GM21360 (cell line): ENCODE measurements around the gene MT1B.

Source experiments
- ATAC-seq: cut with Tn5 transposase; IDR thresholded peaks from one replicate; pipeline ENCODE4 v1.9.1; 2021; ENCODE audit warnings: mild to moderate bottlenecking, moderate library complexity; ENCODE audit not compliant: unreplicated experiment

The MT1B gene

DNA sequence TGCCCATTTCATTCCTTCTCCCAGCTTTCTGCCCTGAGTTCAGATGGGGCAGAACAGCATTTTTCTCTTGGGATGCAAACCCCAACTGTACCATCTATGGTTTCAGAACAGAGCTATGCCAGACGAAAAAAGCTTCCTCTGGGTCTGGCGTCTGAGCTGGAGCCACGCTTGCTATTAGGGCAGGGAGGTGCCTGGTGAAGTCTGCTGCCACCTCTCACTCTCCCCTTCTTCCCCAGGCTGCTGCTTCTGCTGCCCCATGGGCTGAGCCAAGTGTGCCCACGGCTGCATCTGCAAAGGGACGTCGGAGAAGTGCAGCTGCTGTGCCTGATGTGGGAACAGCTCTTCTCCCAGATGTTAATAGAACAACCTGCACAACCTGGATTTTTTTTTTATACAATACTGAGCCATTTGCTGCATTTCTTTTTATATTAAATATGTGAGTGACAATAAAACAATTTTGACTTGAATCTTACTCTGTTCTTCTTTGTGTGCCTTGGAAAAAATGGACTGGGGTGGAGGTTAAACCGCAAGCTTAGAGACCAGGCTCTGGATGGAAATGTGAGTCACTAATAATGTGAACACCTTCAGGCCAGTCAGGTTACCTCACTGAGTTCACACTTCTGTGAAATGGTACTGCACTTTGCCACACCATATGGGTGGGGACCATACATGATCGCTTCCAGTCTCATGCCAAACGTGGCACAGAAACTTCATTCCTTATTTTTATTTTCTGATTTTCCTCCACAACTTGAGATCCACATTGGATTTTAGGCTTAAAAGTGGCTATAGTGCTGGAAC, 14.9 kb upstream of the MT1B start:
- no peak for ATAC-seq

GRCh38 chr16:56637814-56638750, 13.6 kb upstream of the MT1B start, which contains the start of gene MT1A:
TSS of gene MT1A (plus strand) at chr16:56638666. CDS start at chr16:56638739, 73 bp downstream.
- ATAC-seq, result no peak

GRCh38 chr16:56639045-56639444, 12.6 kb upstream of the MT1B start:
- ATAC-seq, result no peak

- no peak for ATAC-seq
These were observed 11.6 kb upstream of the MT1B start for GRCh38 chr16:56640076-56640475.

GRCh38 chr16:56641166-56641565, 10.5 kb upstream of the MT1B start:
- no peak for ATAC-seq

DNA sequence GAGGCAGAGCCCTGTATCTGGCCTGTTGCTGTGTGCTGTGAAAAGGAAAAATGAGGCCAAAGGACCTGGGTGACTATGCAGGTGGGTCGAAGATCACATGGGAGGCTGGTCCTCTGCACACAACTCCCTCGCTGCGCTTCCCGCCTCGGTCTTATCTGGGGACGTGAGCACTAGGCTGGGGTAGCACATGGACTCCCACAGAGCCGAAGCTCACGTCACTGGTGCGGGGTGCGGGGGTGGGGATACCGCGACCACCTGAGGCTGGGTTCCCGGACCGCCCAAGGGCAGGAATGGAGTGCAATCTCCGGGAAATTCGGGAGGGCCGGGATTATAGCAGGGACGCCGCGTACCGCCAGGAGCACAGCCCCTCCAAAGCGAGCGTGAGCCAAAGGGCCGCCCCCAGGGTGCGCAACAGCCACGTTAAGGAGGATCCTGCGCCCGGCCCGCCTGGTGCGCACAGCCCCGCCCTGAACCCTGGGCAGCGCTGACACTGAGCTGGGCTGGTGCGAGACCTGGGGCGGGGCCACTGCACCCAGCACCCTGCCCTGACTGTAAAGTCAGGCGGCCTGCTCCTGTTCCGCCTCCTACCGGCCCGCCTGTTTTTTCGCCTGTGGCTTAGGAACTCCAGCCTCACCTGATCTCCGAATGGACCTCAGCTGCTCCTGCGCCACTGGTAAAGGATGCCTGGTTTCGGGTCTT, 8.5 kb upstream of the MT1B start:
- ATAC-seq, result peak; percentile 54

GRCh38 chr16:56643833-56644232, 7.9 kb upstream of the MT1B start:
- ATAC-seq, result no peak

GRCh38 chr16:56645311-56645710, 6.4 kb upstream of the MT1B start:
- ATAC-seq, result no peak

DNA sequence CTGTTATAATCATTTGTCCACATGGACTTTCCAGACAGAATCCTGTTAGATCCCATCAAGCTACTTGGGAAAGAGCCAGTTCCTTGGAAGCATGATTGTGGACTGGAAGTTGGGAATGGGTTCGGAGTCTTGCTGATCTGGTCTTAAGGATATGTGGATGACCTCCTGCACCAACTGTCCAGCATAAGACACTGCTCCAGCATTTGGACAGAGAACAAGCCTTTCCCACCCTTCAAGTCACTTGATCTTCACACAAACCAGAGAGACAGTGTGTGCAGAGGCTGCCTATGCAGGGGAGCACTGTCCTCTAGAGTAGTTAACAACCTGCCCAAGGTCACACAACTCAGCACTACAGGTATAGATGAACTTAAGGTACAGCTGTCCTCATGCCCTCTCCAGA, 5.8 kb upstream of the MT1B start:
- no peak for ATAC-seq

DNA sequence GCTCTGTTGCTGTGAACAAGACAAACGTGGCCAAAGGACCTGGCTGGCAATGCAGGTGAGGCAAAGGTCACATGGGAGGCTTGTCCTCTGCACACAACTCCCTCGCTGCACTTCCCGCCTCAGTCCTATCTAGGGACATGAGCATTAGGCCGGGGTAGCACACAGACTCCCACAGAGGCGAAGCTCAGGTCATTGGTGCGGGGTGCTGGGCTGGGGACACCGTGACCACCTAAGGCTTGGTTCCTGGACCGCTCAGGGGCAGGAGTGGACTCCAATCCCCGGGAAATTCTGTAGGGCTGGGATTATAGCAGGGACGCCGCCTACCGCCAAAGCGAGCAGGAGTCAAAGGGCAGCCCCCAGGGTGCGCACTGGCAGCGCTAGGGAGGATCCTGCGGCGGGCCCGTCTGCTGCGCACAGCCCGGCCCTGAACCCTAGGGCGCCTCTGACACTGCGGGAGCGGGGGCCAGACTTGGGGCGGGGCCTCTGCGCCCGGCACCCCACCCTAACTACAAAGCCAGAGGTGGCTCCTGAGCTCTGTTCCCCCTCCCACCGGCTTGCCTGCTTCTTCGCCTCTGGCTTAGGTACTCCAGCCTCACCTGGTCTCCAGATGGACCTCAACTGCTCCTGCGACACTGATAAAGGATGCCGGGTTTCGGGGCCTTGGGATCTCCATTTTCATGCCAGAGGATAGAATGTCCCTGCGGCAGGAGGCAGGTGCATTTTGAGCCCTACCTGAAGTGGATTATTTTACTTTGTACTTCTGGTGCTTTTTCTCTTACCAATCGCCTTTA, 3.9 kb upstream of the MT1B start:
- no peak for ATAC-seq

DNA sequence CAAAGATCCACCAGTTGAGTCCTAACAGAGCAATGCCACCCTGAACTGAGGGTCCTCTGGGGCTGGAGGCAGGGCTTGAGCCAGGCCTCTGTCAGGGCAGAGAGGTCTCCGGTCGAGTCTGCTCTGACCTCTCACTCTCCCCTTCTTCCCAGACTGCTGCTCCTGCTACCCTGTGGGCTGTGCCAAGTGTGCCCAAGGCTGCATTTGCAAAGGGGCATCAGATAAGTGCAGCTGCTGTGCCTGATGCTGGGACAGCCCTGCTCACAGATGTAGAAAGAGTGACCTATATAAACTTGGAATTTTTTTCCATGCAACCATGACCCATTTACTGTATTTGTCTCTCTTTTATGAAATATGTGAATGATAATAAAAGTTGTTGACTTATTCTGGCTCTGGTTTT, 2.4 kb upstream of the MT1B start:
- ATAC-seq, result no peak

DNA sequence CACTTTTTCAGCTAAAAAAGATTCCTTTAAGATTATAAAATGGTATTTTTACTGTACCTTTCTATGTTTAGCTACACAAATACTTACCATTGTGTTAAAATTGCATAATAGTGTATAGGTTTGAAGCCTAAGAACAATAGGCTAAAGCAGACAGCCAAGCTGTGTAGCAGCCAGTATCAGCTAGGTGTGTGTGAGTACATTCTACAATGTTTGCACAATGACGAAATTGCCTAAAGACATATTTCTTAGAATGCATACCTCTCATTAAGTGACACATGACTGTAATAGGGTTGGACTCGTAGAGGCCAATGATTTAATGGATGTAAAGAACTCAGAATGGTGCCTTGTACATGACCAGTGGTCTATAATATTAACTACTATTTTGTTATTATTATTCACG, 1.9 kb upstream of the MT1B start:
- ATAC-seq, result no peak

- ATAC-seq, result no peak
These were observed 914 bp downstream of the MT1B start for GRCh38 chr16:56652600-56652999.

- no peak for ATAC-seq
These were observed 1.5 kb downstream of the MT1B start for GRCh38 chr16:56653218-56653617.

DNA sequence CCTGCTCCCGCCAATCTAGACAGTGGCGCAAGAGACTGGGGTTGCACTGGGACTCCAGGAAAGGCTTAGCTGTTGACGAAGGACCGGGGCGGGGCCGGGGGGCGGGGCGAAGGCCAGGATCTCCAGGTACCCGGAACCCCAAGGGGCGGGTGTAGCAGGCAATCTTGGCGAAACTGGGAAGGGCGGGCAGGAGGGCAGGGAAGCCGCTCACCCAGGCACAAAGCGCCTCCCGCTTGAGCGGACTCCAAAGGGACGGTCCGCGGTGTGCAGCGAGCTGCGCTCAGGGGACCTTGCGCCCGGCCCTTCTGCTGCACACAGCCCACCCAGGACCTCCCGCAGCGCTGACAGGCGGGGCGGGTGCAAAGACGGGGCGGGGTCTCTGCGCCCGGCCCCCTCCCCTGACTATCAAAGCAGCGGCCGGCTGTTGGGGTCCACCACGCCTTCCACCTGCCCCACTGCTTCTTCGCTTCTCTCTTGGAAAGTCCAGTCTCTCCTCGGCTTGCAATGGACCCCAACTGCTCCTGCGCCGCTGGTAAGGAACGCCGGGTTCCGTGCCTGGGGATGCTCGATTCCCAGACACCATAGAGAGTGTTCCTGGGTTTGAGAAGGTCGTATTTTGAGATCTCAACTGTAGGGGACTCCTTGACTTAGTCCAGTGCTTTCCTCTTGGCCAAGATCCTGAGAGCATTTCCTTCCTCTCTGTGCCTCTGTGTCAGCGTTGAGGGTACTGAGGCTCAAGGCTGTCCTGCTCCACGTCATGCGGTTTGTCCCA, 6.1 kb downstream of the MT1B start, which contains the start of gene MT1F:
MT1F (plus strand) TSS at position 405 of the 772 bp plus-strand sequence; CDS start at position 505, 100 bp downstream.
- ATAC-seq, result no peak

- ATAC-seq, result no peak
These were observed 6.7 kb downstream of the MT1B start for GRCh38 chr16:56658327-56658875.

GRCh38 chr16:56662357-56663354, 11.0 kb downstream of the MT1B start:
- no peak for ATAC-seq

GRCh38 chr16:56664506-56664905, 12.8 kb downstream of the MT1B start:
- ATAC-seq, result no peak
